GM18870 (cell line): ENCODE measurements around the gene ZNF423.

Experiments used
- ATAC-seq: cut with Tn5 transposase; IDR thresholded peaks from one replicate; pipeline ENCODE4 v1.9.1; 2021; ENCODE audit warnings: moderate library complexity; ENCODE audit not compliant: unreplicated experiment

ZNF423 gene

GRCh38 chr16:49608098-49608497 lies 247.8 kb downstream of the ZNF423 start:
- ATAC-seq: no peak

GRCh38 chr16:49605536-49606254 lies 250.2 kb downstream of the ZNF423 start:
- no peak for ATAC-seq

GRCh38 chr16:49604602-49605001 lies 251.3 kb downstream of the ZNF423 start:
- no peak for ATAC-seq

- no peak for ATAC-seq
Measured at GRCh38 chr16:49603956-49604355, 252.0 kb downstream of the ZNF423 start.

GRCh38 chr16:49602976-49603310 lies 253.0 kb downstream of the ZNF423 start:
- ATAC-seq: no peak

- ATAC-seq: no peak
Measured at GRCh38 chr16:49602201-49602975, 253.5 kb downstream of the ZNF423 start.

- ATAC-seq: no peak
Measured at GRCh38 chr16:49601576-49601975, 254.3 kb downstream of the ZNF423 start.

GRCh38 chr16:49600976-49601375 lies 254.9 kb downstream of the ZNF423 start:
- ATAC-seq: no peak

GRCh38 chr16:49600536-49600935 lies 255.4 kb downstream of the ZNF423 start:
- no peak for ATAC-seq

GRCh38 chr16:49599704-49600103 lies 256.2 kb downstream of the ZNF423 start:
- no peak for ATAC-seq

GRCh38 chr16:49599281-49599680 lies 256.6 kb downstream of the ZNF423 start:
- no peak for ATAC-seq

- peak; percentile 75 for ATAC-seq
Measured at GRCh38 chr16:49598383-49599170, 257.3 kb downstream of the ZNF423 start.

GRCh38 chr16:49597796-49598195 lies 258.1 kb downstream of the ZNF423 start:
- ATAC-seq: no peak

- no peak for ATAC-seq
Measured at GRCh38 chr16:49596648-49597291, 259.1 kb downstream of the ZNF423 start.

GRCh38 chr16:49596068-49596467 lies 259.8 kb downstream of the ZNF423 start:
- ATAC-seq: no peak

GRCh38 chr16:49594685-49595498 lies 261.0 kb downstream of the ZNF423 start:
- ATAC-seq: no peak

- ATAC-seq: no peak
Measured at GRCh38 chr16:49594153-49594552, 261.8 kb downstream of the ZNF423 start.

- ATAC-seq: no peak
Measured at GRCh38 chr16:49593424-49594040, 262.4 kb downstream of the ZNF423 start.

GRCh38 chr16:49592546-49593423 lies 263.1 kb downstream of the ZNF423 start:
- no peak for ATAC-seq
